ENCODE results near the gene LMAN2.

Gene LMAN2

GRCh38 chr5:177328545-177329231 lies 22.8 kb downstream of the LMAN2 start:
- Histone ChIP-seq H3K27ac (ENCODE audit: insufficient read depth in 1 of 2, low read depth in 1 of 2, low read length in 2 of 2, poor library complexity in 1 of 2, severe bottlenecking in 2 of 2) (no peak overlapping the region), H3K36me3 (ENCODE audit: control insufficient read depth in 4 of 4, insufficient read depth in 4 of 4, low read length in 3 of 4) (peaks cover 0 to 34% (median 9%) of the 10 kb centered on the region in 4 experiments), H3K9me3 (ENCODE audit: control extremely low read depth in 1 of 5, control insufficient read depth in 4 of 5, insufficient read depth in 2 of 5, low read depth in 1 of 5, low read length in 4 of 5) (no peaks in the 10 kb centered on the region), H3K4me1 (ENCODE audit: control extremely low read depth in 1 of 4, control insufficient read depth in 4 of 4, insufficient read depth in 4 of 4, low read length in 3 of 4) (peaks cover 3 to 61% (median 38%) of the 10 kb centered on the region in 4 experiments), H3K27me3 (replicated peaks in 2 of 5; ENCODE audit: control insufficient read depth in 4 of 5, insufficient read depth in 5 of 5, low read length in 4 of 5) (no peaks in the 10 kb centered on the region), H3K4me3 (ENCODE audit: control insufficient read depth in 1 of 7, extremely low read depth in 1 of 7, insufficient read depth in 4 of 7, low read depth in 2 of 7, low read length in 6 of 7) (no peak overlapping the region)
- 95% methylated on average over 6 of the region's 19 CpGs for WGBS (ENCODE audit: insufficient coverage)
- ChIA-PET POLR2A (no interaction called here), CTCF (interaction anchor here (0.7 to 2.6 kb wide), 7 partner anchors 10 to 215 kb away, joined by 3 to 22 read pairs (median 4); partner anchors contain the start of gene SLC34A1)
- DNase-seq = no peak

- ChIA-PET POLR2A (interaction anchor here (0.7 kb wide), 1 partner anchor 19 kb away, joined by 4 read pairs; no protein-coding TSS in a partner anchor), CTCF (interaction anchor here (0.7 to 2.6 kb wide), 7 partner anchors 9 to 214 kb away, joined by 3 to 22 read pairs (median 4); partner anchors contain the start of gene SLC34A1)
- Histone ChIP-seq H3K27ac (ENCODE audit: insufficient read depth in 1 of 2, low read depth in 1 of 2, low read length in 2 of 2, poor library complexity in 1 of 2, severe bottlenecking in 2 of 2) (no peak overlapping the region), H3K4me3 (ENCODE audit: control insufficient read depth in 1 of 7, extremely low read depth in 1 of 7, insufficient read depth in 4 of 7, low read depth in 2 of 7, low read length in 6 of 7) (peak overlapping the region in 1 of 7 experiments; percentile 34), H3K9me3 (ENCODE audit: control extremely low read depth in 1 of 5, control insufficient read depth in 4 of 5, insufficient read depth in 2 of 5, low read depth in 1 of 5, low read length in 4 of 5) (no peaks in the 10 kb centered on the region), H3K4me1 (ENCODE audit: control extremely low read depth in 1 of 4, control insufficient read depth in 4 of 4, insufficient read depth in 4 of 4, low read length in 3 of 4) (peaks cover 3 to 52% (median 32%) of the 10 kb centered on the region in 4 experiments), H3K27me3 (replicated peaks in 2 of 5; ENCODE audit: control insufficient read depth in 4 of 5, insufficient read depth in 5 of 5, low read length in 4 of 5) (no peaks in the 10 kb centered on the region), H3K36me3 (ENCODE audit: control insufficient read depth in 4 of 4, insufficient read depth in 4 of 4, low read length in 3 of 4) (peaks cover 0 to 25% (median 4%) of the 10 kb centered on the region in 4 experiments)
- WGBS (ENCODE audit: insufficient coverage) = 75% methylated on average over 20 of the region's 28 CpGs
- DNase-seq = peak in 2 of 3 donors; percentile 60 to 66
Observed at GRCh38 chr5:177327539-177328522, 23.6 kb downstream of the LMAN2 start.

- POLR2A ChIA-PET = no interaction called here
- WGBS (ENCODE audit: insufficient coverage) = 100% methylated on average over 1 of the region's 1 CpG
- H3K27me3 ChIP-seq (replicated peaks in 2 of 5; ENCODE audit: control insufficient read depth in 4 of 5, insufficient read depth in 5 of 5, low read length in 4 of 5) = no peaks in the 10 kb centered on the region
- CTCF ChIA-PET = interaction anchor here (1.0 to 1.5 kb wide), 5 partner anchors 9 to 65 kb away, joined by 3 to 11 read pairs (median 6); no protein-coding TSS in a partner anchor
- peaks cover 3 to 37% (median 18%) of the 10 kb centered on the region in 4 experiments for H3K4me1 ChIP-seq (ENCODE audit: control extremely low read depth in 1 of 4, control insufficient read depth in 4 of 4, insufficient read depth in 4 of 4, low read length in 3 of 4)
- no peak overlapping the region for H3K27ac ChIP-seq (ENCODE audit: insufficient read depth in 1 of 2, low read depth in 1 of 2, low read length in 2 of 2, poor library complexity in 1 of 2, severe bottlenecking in 2 of 2)
- H3K9me3 ChIP-seq (ENCODE audit: control extremely low read depth in 1 of 5, control insufficient read depth in 4 of 5, insufficient read depth in 2 of 5, low read depth in 1 of 5, low read length in 4 of 5) = no peaks in the 10 kb centered on the region
- peaks cover 0 to 20% (median 4%) of the 10 kb centered on the region in 4 experiments for H3K36me3 ChIP-seq (ENCODE audit: control insufficient read depth in 4 of 4, insufficient read depth in 4 of 4, low read length in 3 of 4)
- no peak for DNase-seq
- no peak overlapping the region for H3K4me3 ChIP-seq (ENCODE audit: control insufficient read depth in 1 of 7, extremely low read depth in 1 of 7, insufficient read depth in 4 of 7, low read depth in 2 of 7, low read length in 6 of 7)
Observed at GRCh38 chr5:177325868-177326381, 25.5 kb downstream of the LMAN2 start.

- POLR2A ChIA-PET = no interaction called here
- Histone ChIP-seq H3K27me3 (replicated peaks in 2 of 5; ENCODE audit: control insufficient read depth in 4 of 5, insufficient read depth in 5 of 5, low read length in 4 of 5) (no peaks in the 10 kb centered on the region), H3K9me3 (ENCODE audit: control extremely low read depth in 1 of 5, control insufficient read depth in 4 of 5, insufficient read depth in 2 of 5, low read depth in 1 of 5, low read length in 4 of 5) (peaks cover 0 to 5% (median 2%) of the 10 kb centered on the region in 5 experiments), H3K4me3 (ENCODE audit: control insufficient read depth in 1 of 7, extremely low read depth in 1 of 7, insufficient read depth in 4 of 7, low read depth in 2 of 7, low read length in 6 of 7) (peak overlapping the region in 1 of 7 experiments; percentile 38), H3K27ac (ENCODE audit: insufficient read depth in 1 of 2, low read depth in 1 of 2, low read length in 2 of 2, poor library complexity in 1 of 2, severe bottlenecking in 2 of 2) (no peak overlapping the region), H3K36me3 (ENCODE audit: control insufficient read depth in 4 of 4, insufficient read depth in 4 of 4, low read length in 3 of 4) (peaks cover 0 to 4% (median 2%) of the 10 kb centered on the region in 4 experiments), H3K4me1 (ENCODE audit: control extremely low read depth in 1 of 4, control insufficient read depth in 4 of 4, insufficient read depth in 4 of 4, low read length in 3 of 4) (peaks cover 4 to 21% (median 16%) of the 10 kb centered on the region in 4 experiments)
- peak in 2 of 3 donors; percentile 70 to 80 for DNase-seq
- 17% methylated on average over 6 of the region's 7 CpGs for WGBS (ENCODE audit: insufficient coverage)
- CTCF ChIA-PET = interaction anchor here (0.6 to 8.0 kb wide), 10 partner anchors 12 to 135 kb away, joined by 3 to 162 read pairs (median 22); partner anchors contain the start of gene RGS14
Observed at GRCh38 chr5:177320879-177321278, 30.6 kb downstream of the LMAN2 start.

GRCh38 chr5:177319913-177320588 lies 31.4 kb downstream of the LMAN2 start:
- no peaks in the 10 kb centered on the region for H3K27me3 ChIP-seq (replicated peaks in 2 of 5; ENCODE audit: control insufficient read depth in 4 of 5, insufficient read depth in 5 of 5, low read length in 4 of 5)
- peaks cover 0 to 4% (median 2%) of the 10 kb centered on the region in 4 experiments for H3K36me3 ChIP-seq (ENCODE audit: control insufficient read depth in 4 of 4, insufficient read depth in 4 of 4, low read length in 3 of 4)
- DNase-seq = peak in 2 of 3 donors; percentile 83 to 87
- POLR2A ChIA-PET = interaction anchor here (1.0 kb wide), 1 partner anchor 9 kb away, joined by 4 read pairs; no protein-coding TSS in a partner anchor
- no peak overlapping the region for H3K4me3 ChIP-seq (ENCODE audit: control insufficient read depth in 1 of 7, extremely low read depth in 1 of 7, insufficient read depth in 4 of 7, low read depth in 2 of 7, low read length in 6 of 7)
- CTCF ChIA-PET = interaction anchor here (0.6 to 8.0 kb wide), 15 partner anchors 8 to 158 kb away, joined by 3 to 162 read pairs (median 21); partner anchors contain the start of genes RGS14 and SLC34A1
- peaks cover 0 to 5% (median 2%) of the 10 kb centered on the region in 5 experiments for H3K9me3 ChIP-seq (ENCODE audit: control extremely low read depth in 1 of 5, control insufficient read depth in 4 of 5, insufficient read depth in 2 of 5, low read depth in 1 of 5, low read length in 4 of 5)
- H3K4me1 ChIP-seq (ENCODE audit: control extremely low read depth in 1 of 4, control insufficient read depth in 4 of 4, insufficient read depth in 4 of 4, low read length in 3 of 4) = peaks cover 4 to 21% (median 16%) of the 10 kb centered on the region in 4 experiments
- WGBS (ENCODE audit: insufficient coverage) = 96% methylated on average over 4 of the region's 14 CpGs
- H3K27ac ChIP-seq (ENCODE audit: insufficient read depth in 1 of 2, low read depth in 1 of 2, low read length in 2 of 2, poor library complexity in 1 of 2, severe bottlenecking in 2 of 2) = no peak overlapping the region

GRCh38 chr5:177317959-177318377 lies 33.5 kb downstream of the LMAN2 start:
- ChIA-PET CTCF (interaction anchor here (0.6 to 8.0 kb wide), 20 partner anchors 10 to 234 kb away, joined by 3 to 162 read pairs (median 9); partner anchors contain the start of genes RGS14 and SLC34A1), POLR2A (no interaction called here)
- Histone ChIP-seq H3K27me3 (replicated peaks in 2 of 5; ENCODE audit: control insufficient read depth in 4 of 5, insufficient read depth in 5 of 5, low read length in 4 of 5) (no peaks in the 10 kb centered on the region), H3K4me3 (ENCODE audit: control insufficient read depth in 1 of 7, extremely low read depth in 1 of 7, insufficient read depth in 4 of 7, low read depth in 2 of 7, low read length in 6 of 7) (no peak overlapping the region), H3K9me3 (ENCODE audit: control extremely low read depth in 1 of 5, control insufficient read depth in 4 of 5, insufficient read depth in 2 of 5, low read depth in 1 of 5, low read length in 4 of 5) (peaks cover 0 to 5% (median 2%) of the 10 kb centered on the region in 5 experiments), H3K4me1 (ENCODE audit: control extremely low read depth in 1 of 4, control insufficient read depth in 4 of 4, insufficient read depth in 4 of 4, low read length in 3 of 4) (peaks cover 4 to 25% (median 19%) of the 10 kb centered on the region in 4 experiments), H3K36me3 (ENCODE audit: control insufficient read depth in 4 of 4, insufficient read depth in 4 of 4, low read length in 3 of 4) (peaks cover 0 to 4% (median 1%) of the 10 kb centered on the region in 4 experiments), H3K27ac (ENCODE audit: insufficient read depth in 1 of 2, low read depth in 1 of 2, low read length in 2 of 2, poor library complexity in 1 of 2, severe bottlenecking in 2 of 2) (no peak overlapping the region)
- 40% methylated on average over 6 of the region's 7 CpGs for WGBS (ENCODE audit: insufficient coverage)
- peak; percentile 81 to 89 (median 83) for DNase-seq
